Parathyroid adenoma (tissue), 2 donors: Measurements from ENCODE around the gene GRIN2A.

Source experiments
- H2AFZ ChIP-seq: fragments of 300-600 bp; sonication (generic); one replicate; pipeline ENCODE4 v1.7.0; 2017; ENCODE audit warnings: antibody characterized with exemption, mild to moderate bottlenecking
- H3K27ac ChIP-seq: fragments of 300-600 bp; sonication (generic); one replicate; pipeline ENCODE4 v1.7.0; 2017
- H3K27me3 ChIP-seq: fragments of 300-600 bp; sonication (generic); one replicate; pipeline ENCODE4 v1.7.0; 2017; ENCODE audit warnings: low read length; ENCODE audit not compliant: control insufficient read depth, insufficient read depth
- H3K36me3 ChIP-seq: fragments of 300-600 bp; sonication (generic); one replicate; pipeline ENCODE4 v1.7.0; 2017; ENCODE audit warnings: low read length; ENCODE audit not compliant: control insufficient read depth, insufficient read depth
- H3K4me1 ChIP-seq: fragments of 300-600 bp; sonication (generic); one replicate; pipeline ENCODE4 v1.7.0; 2017; ENCODE audit warnings: control low read depth
- H3K4me2 ChIP-seq: fragments of 300-600 bp; sonication (generic); one replicate; pipeline ENCODE4 v1.7.0; 2017; ENCODE audit warnings: low read length
- H3K4me3 ChIP-seq: fragments of 300-600 bp; sonication (generic); one replicate; pipeline ENCODE4 v1.7.0; 2017; ENCODE audit warnings: low read depth, low read length
- H3K79me2 ChIP-seq: fragments of 300-600 bp; sonication (generic); one replicate; pipeline ENCODE4 v1.7.0; 2017; ENCODE audit warnings: control low read depth
- H3K9ac ChIP-seq: fragments of 300-600 bp; sonication (generic); one replicate; pipeline ENCODE4 v1.7.0; 2017; ENCODE audit warnings: mild to moderate bottlenecking
- H3K9me3 ChIP-seq: fragments of 300-600 bp; sonication (generic); one replicate; pipeline ENCODE4 v1.7.0; 2017; ENCODE audit warnings: low read length; ENCODE audit not compliant: control insufficient read depth
- TF ChIP-seq, protein P1 (sequence below): fragments of 300-600 bp; sonication (generic); IDR thresholded peaks from one replicate; pipeline ENCODE4 v1.7.0; 2017; ENCODE audit warnings: antibody characterized with exemption, mild to moderate bottlenecking
- donor health status: primary hyperparathyroidism.

The GRIN2A gene

DNA sequence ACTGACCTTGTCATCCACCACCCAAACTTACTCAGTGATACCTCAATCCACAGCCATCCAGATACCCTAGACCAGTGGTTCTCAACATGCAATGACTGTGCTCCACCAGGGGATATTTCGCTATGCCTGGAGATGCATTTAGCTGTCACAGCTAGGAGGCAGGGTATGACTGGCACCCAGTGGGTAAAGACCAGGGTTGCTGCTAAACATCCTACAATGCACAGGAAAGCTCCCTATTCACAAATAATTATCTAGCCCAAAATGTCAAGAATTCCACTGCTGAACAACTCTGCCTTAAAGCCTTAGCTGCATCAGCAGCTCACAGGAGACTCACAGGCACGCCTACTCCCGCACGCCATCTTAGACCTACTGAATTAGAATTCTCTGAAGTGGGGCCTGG, 212.6 kb downstream of the GRIN2A start:
- Histone ChIP-seq H3K27ac (no peak overlapping the region), H3K4me2 (no peak overlapping the region), H2AFZ (no peak overlapping the region), H3K9ac (no peak overlapping the region), H3K27me3 (no peaks in the 10 kb centered on the region), H3K4me1 (no peaks in the 10 kb centered on the region), H3K79me2 (no peaks in the 10 kb centered on the region), H3K9me3 (no peaks in the 10 kb centered on the region), H3K4me3 (no peak overlapping the region), H3K36me3 (no peaks in the 10 kb centered on the region)
- TF ChIP-seq, protein P1, sequence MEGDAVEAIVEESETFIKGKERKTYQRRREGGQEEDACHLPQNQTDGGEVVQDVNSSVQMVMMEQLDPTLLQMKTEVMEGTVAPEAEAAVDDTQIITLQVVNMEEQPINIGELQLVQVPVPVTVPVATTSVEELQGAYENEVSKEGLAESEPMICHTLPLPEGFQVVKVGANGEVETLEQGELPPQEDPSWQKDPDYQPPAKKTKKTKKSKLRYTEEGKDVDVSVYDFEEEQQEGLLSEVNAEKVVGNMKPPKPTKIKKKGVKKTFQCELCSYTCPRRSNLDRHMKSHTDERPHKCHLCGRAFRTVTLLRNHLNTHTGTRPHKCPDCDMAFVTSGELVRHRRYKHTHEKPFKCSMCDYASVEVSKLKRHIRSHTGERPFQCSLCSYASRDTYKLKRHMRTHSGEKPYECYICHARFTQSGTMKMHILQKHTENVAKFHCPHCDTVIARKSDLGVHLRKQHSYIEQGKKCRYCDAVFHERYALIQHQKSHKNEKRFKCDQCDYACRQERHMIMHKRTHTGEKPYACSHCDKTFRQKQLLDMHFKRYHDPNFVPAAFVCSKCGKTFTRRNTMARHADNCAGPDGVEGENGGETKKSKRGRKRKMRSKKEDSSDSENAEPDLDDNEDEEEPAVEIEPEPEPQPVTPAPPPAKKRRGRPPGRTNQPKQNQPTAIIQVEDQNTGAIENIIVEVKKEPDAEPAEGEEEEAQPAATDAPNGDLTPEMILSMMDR, result no peak

DNA sequence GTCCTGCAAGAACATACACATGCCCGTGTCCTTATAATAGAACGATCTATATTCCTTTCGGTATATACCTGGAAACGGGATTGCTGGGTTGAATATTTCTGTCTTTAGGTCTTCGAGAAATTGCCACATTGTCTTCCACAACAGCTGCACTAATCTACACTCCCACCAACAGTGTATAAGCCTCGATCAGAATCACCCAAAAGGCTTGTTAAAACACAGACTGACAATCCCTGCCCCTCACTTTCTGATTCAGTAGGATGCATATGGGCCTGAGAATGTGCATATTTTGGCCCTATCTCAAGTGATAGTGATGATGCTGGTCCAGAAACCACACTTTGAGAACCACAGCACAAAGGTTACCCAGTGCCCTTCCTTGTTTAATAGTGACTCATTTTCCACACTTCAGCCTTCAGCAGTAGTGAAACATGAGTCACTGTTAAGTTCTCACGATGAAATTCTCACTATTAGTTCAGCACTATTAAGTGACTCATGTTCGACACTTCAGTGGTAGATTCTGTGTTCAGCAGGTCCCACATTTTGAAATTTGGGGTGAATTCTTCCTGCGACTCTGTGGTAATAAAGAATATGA, 215.6 kb downstream of the GRIN2A start:
- Histone ChIP-seq H3K9ac (no peak overlapping the region), H3K4me3 (no peak overlapping the region)
- TF ChIP-seq, protein P1, result no peak

DNA sequence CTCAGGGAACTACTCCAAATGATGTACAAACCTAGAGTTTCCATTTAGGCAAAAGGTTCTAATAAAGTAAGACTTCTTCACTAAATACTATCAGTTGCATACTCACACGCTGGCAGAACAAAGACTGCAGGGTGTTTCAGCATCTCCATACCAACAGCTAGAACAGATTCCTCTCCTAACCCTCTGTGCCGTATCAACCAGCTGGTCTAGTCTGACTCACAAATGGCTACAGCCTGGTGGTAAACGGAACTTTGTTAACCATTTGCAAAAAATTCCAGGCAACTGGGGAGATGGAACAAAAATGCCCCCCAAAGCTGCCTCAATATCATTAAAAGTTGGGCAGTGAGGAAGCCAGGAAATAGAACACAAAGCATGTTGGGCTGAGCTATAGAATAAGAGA, 217.1 kb downstream of the GRIN2A start:
- Histone ChIP-seq H3K9ac (no peak overlapping the region), H3K4me2 (no peak overlapping the region), H3K36me3 (no peaks in the 10 kb centered on the region), H3K4me1 (no peaks in the 10 kb centered on the region), H3K27me3 (no peaks in the 10 kb centered on the region), H3K4me3 (no peak overlapping the region), H3K27ac (no peak overlapping the region), H3K79me2 (no peaks in the 10 kb centered on the region), H2AFZ (no peak overlapping the region), H3K9me3 (no peaks in the 10 kb centered on the region)
- TF ChIP-seq, protein P1, result no peak

More for the DNA sequence above, 215.6 kb downstream of the GRIN2A start:
- no peaks in the 10 kb centered on the region for H3K9me3 ChIP-seq
- H3K36me3 ChIP-seq, result no peaks in the 10 kb centered on the region
- no peak overlapping the region for H2AFZ ChIP-seq
- H3K27me3 ChIP-seq, result no peaks in the 10 kb centered on the region
- H3K79me2 ChIP-seq, result no peaks in the 10 kb centered on the region
- H3K4me1 ChIP-seq, result no peaks in the 10 kb centered on the region
- H3K27ac ChIP-seq, result no peak overlapping the region
- H3K4me2 ChIP-seq, result no peak overlapping the region

DNA sequence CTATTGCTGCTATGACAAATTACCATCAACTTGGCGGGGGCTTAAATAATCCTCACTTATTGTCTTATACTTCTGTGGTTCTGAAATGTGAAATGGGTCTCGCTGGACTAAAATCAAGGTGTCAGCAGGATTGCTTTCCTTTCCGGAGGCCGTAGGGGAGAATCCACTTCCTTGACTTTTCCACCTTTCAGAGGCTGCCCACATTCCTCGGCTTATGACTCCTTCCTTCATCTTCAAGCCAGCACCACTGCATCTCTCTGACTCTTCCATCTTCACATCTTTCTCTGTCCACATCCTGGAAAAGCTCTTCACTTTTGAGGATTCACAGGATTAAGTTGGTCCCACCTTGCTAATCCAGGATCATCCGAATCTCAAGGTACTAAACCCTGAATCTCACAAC, 217.8 kb downstream of the GRIN2A start:
- H3K9ac ChIP-seq, result no peak overlapping the region
- H3K4me1 ChIP-seq, result no peaks in the 10 kb centered on the region
- no peak overlapping the region for H3K4me2 ChIP-seq
- no peaks in the 10 kb centered on the region for H3K9me3 ChIP-seq
- TF ChIP-seq, protein P1, result no peak
- no peaks in the 10 kb centered on the region for H3K36me3 ChIP-seq
- no peak overlapping the region for H3K27ac ChIP-seq
- H3K4me3 ChIP-seq, result no peak overlapping the region
- no peaks in the 10 kb centered on the region for H3K27me3 ChIP-seq
- H2AFZ ChIP-seq, result no peak overlapping the region
- H3K79me2 ChIP-seq, result no peaks in the 10 kb centered on the region

DNA sequence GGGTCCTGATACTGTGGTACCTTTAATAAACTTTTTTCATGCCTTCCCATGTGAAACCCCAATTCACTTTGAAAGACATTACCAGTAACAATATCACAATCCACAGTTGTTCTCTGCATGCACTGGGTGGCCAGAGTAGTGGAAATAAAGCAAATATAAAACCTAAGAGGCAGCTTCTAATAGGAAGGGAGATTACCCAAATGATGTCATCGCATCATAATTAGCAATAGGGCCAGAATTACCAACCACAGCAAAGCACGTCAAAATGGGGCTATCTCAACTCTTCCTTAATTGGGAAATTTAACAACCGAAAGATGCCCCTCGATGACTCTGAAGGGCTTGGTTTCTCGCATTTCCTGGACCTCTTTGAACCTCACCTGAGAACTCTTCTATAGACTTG, 224.8 kb downstream of the GRIN2A start:
- H3K27ac ChIP-seq, result no peak overlapping the region

More for the DNA sequence above, 224.8 kb downstream of the GRIN2A start:
- TF ChIP-seq, protein P1, result no peak
- peaks cover 5% of the 10 kb centered on the region for H3K27me3 ChIP-seq
- no peaks in the 10 kb centered on the region for H3K79me2 ChIP-seq
- no peak overlapping the region for H3K4me3 ChIP-seq
- H3K9me3 ChIP-seq, result no peaks in the 10 kb centered on the region
- no peak overlapping the region for H3K9ac ChIP-seq
- H2AFZ ChIP-seq, result no peak overlapping the region
- H3K4me2 ChIP-seq, result no peak overlapping the region
- H3K36me3 ChIP-seq, result no peaks in the 10 kb centered on the region
- H3K4me1 ChIP-seq, result no peaks in the 10 kb centered on the region
